SU-DHL-6 (cell line): ENCODE data around the gene STRN.

ENCODE experiments used
- H2AFZ ChIP-seq: fragments of 200-600 bp; sonication (generic); 2 replicates; pipeline ENCODE4 v1.6.1; 2014; ENCODE audit warnings: low read depth, mild to moderate bottlenecking, moderate library complexity, mixed read lengths, antibody characterized with exemption, low read length; ENCODE audit not compliant: severe bottlenecking
- H3F3A ChIP-seq: fragments of 200-600 bp; shearing (Covaris generic); 2 replicates; pipeline ENCODE4 v1.6.0; 2016; ENCODE audit warnings: antibody characterized with exemption, mild to moderate bottlenecking; ENCODE audit not compliant: insufficient read depth
- H3K27ac ChIP-seq: fragments of 200-600 bp; sonication (generic); 2 replicates; pipeline ENCODE4 v1.5.1; 2016; ENCODE audit warnings: low read depth, mild to moderate bottlenecking, low read length, moderate library complexity, mixed read lengths
- H3K27me3 ChIP-seq: fragments of 200-600 bp; sonication (generic), shearing (Covaris generic); 2 replicates; pipeline ENCODE4 v1.6.0; 2014; ENCODE audit warnings: mild to moderate bottlenecking, low read length
- H3K36me3 ChIP-seq: fragments of 200-600 bp; sonication (generic); 2 replicates; pipeline ENCODE4 v1.6.1; 2014; ENCODE audit warnings: mild to moderate bottlenecking, low read length, mixed read lengths
- H3K4me2 ChIP-seq: fragments of 300-600, 200-600 bp; shearing (Covaris generic), sonication (generic); 2 replicates; pipeline ENCODE4 v1.6.0; 2014; ENCODE audit warnings: low read length, low read depth, mild to moderate bottlenecking; ENCODE audit not compliant: poor library complexity, severe bottlenecking
- H3K4me3 ChIP-seq: fragments of 200-600 bp; sonication (generic); 2 replicates; pipeline ENCODE4 v1.5.1; 2014; ENCODE audit warnings: antibody characterized with exemption, low read length, mild to moderate bottlenecking, mixed read lengths; ENCODE audit not compliant: insufficient read depth, poor library complexity, severe bottlenecking
- H3K79me2 ChIP-seq: fragments of 200-600 bp; sonication (generic); 2 replicates; pipeline ENCODE4 v1.6.1; 2014; ENCODE audit warnings: mild to moderate bottlenecking, low read length, moderate library complexity; ENCODE audit not compliant: insufficient read depth
- H3K9ac ChIP-seq: fragments of 200-600 bp; sonication (generic); 2 replicates; pipeline ENCODE4 v1.7.0; 2014; ENCODE audit warnings: mild to moderate bottlenecking, low read length
- H3K9me2 ChIP-seq: fragments of 200-600 bp; sonication (generic); replicated peaks from 2 replicates; pipeline ENCODE4 v1.6.1; 2014; ENCODE audit warnings: low read length; ENCODE audit not compliant: insufficient read depth
- H3K9me3 ChIP-seq: fragments of 200-600 bp; sonication (generic); 2 replicates; pipeline ENCODE4 v1.6.1; 2014; ENCODE audit warnings: low read length, mixed read lengths; ENCODE audit not compliant: insufficient read depth
- H4K20me1 ChIP-seq: fragments of 200-600 bp; sonication (generic); 2 replicates; pipeline ENCODE4 v1.6.1; 2014; ENCODE audit warnings: low read depth, mild to moderate bottlenecking, antibody characterized with exemption, low read length, moderate library complexity, mixed read lengths
- EZH2phosphoT487 ChIP-seq: fragments of 200-600 bp; sonication (generic), shearing (Covaris generic); conservative IDR thresholded peaks from 2 replicates; pipeline ENCODE4 v1.6.1; 2018; ENCODE audit warnings: mild to moderate bottlenecking, antibody characterized with exemption, low read length, moderate library complexity, mixed read lengths
- TF ChIP-seq, protein P1 (sequence below): fragments of 200-600 bp; sonication (generic); IDR thresholded peaks from one replicate; pipeline ENCODE4 v1.5.1; 2017; ENCODE audit warnings: antibody characterized with exemption, mild to moderate bottlenecking, low read length, moderate library complexity; ENCODE audit not compliant: insufficient read depth, poor library complexity, severe bottlenecking

Gene STRN

GRCh38 chr2:36993841-36994620 is 27.7 kb upstream of the STRN start:
- Histone ChIP-seq H3K27ac (no peak overlapping the region), H3F3A (no peaks in the 10 kb centered on the region), H3K4me2 (no peak overlapping the region), H3K4me3 (no peak overlapping the region), H3K79me2 (no peaks in the 10 kb centered on the region), H3K9ac (no peak overlapping the region), H3K36me3 (peaks cover 8% of the 10 kb centered on the region; the same call in 1 of the 2 replicates), H4K20me1 (no peaks in the 10 kb centered on the region), H3K9me2 (no peaks in the 10 kb centered on the region), H2AFZ (no peak overlapping the region), H3K9me3 (no peaks in the 10 kb centered on the region), H3K27me3 (no peaks in the 10 kb centered on the region)
- TF ChIP-seq, protein P1, sequence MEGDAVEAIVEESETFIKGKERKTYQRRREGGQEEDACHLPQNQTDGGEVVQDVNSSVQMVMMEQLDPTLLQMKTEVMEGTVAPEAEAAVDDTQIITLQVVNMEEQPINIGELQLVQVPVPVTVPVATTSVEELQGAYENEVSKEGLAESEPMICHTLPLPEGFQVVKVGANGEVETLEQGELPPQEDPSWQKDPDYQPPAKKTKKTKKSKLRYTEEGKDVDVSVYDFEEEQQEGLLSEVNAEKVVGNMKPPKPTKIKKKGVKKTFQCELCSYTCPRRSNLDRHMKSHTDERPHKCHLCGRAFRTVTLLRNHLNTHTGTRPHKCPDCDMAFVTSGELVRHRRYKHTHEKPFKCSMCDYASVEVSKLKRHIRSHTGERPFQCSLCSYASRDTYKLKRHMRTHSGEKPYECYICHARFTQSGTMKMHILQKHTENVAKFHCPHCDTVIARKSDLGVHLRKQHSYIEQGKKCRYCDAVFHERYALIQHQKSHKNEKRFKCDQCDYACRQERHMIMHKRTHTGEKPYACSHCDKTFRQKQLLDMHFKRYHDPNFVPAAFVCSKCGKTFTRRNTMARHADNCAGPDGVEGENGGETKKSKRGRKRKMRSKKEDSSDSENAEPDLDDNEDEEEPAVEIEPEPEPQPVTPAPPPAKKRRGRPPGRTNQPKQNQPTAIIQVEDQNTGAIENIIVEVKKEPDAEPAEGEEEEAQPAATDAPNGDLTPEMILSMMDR, result no peak
- no peak for TF ChIP-seq EZH2phosphoT487

GRCh38 chr2:36988008-36988407 is 21.7 kb upstream of the STRN start:
- Histone ChIP-seq H3K9me2 (no peaks in the 10 kb centered on the region), H3K4me2 (no peak overlapping the region), H3K9me3 (no peaks in the 10 kb centered on the region), H3K9ac (no peak overlapping the region), H3K79me2 (no peaks in the 10 kb centered on the region), H3K4me3 (no peak overlapping the region), H4K20me1 (no peaks in the 10 kb centered on the region), H3K27me3 (no peaks in the 10 kb centered on the region), H3K36me3 (no peaks in the 10 kb centered on the region; the same call in 1 of the 2 replicates), H3K27ac (no peak overlapping the region), H3F3A (peaks cover 10% of the 10 kb centered on the region; the same call in 1 of the 2 replicates), H2AFZ (no peak overlapping the region)
- TF ChIP-seq, protein P1, result no peak
- no peak for TF ChIP-seq EZH2phosphoT487

- H3K27me3 ChIP-seq, result no peaks in the 10 kb centered on the region
- no peaks in the 10 kb centered on the region; the same call in 1 of the 2 replicates for H3K36me3 ChIP-seq
- H3F3A ChIP-seq, result peaks cover 10% of the 10 kb centered on the region; the same call in 1 of the 2 replicates
- no peak overlapping the region for H3K4me3 ChIP-seq
- H4K20me1 ChIP-seq, result no peaks in the 10 kb centered on the region
- no peak overlapping the region for H3K9ac ChIP-seq
- H2AFZ ChIP-seq, result no peak overlapping the region
- no peaks in the 10 kb centered on the region for H3K9me2 ChIP-seq
- H3K27ac ChIP-seq, result no peak overlapping the region
- no peaks in the 10 kb centered on the region for H3K79me2 ChIP-seq
- TF ChIP-seq EZH2phosphoT487, result no peak
- TF ChIP-seq, protein P1, result no peak
- no peak overlapping the region for H3K4me2 ChIP-seq
- no peaks in the 10 kb centered on the region for H3K9me3 ChIP-seq
These were observed 16.1 kb upstream of the STRN start for GRCh38 chr2:36982467-36982866.
